K562 treated with DMSO at 1 percent for 48 hours (cell line): ENCODE data around the gene FGF21. TPM values are rescaled to one million over a fixed set of nuclear protein-coding genes. Genes with fewer than 3 reads are reported as not detected.

Experiments used
- total RNA-seq: library from RNA; unstranded; fragments of 300-600 nt; gene quantifications from 2 replicates; pipeline ENCODE4 v1.2.3, GENCODE V29; 2022; ENCODE audit warnings: low replicate concordance; ENCODE audit errors: extremely low read depth

The FGF21 gene, protein sequence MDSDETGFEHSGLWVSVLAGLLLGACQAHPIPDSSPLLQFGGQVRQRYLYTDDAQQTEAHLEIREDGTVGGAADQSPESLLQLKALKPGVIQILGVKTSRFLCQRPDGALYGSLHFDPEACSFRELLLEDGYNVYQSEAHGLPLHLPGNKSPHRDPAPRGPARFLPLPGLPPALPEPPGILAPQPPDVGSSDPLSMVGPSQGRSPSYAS
- total RNA-seq = not detected in 2 replicates

DNA sequence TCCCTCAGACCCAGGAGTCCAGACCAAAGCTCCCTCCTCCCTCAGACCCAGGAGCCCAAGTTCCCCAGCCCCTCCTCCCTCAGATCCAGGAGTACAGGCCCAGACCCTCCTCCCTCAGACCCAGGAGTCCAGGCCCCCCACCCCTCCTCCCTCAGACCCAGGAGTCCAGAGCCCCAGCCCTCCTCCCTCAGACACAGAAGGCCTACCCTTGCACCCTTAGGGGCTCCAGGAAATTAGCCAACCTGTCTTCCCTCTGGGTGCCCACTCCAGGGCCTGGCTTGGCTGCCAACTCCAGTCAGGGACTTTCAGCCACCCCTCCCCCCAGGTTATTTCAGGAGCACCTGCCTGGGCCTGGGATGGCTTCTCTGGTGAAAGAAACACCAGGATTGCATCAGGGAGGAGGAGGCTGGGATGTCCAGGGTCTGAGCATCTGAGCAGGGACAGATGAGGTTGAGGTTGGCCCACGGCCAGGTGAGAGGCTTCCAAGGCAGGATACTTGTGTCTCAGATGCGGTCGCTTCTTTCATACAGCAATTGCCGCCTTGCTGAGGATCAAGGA, at the start of gene FGF21:
Gene FGF21 (plus strand): TSS at position 441 of the 558 bp plus-strand sequence. CDS start 713 bp downstream, outside the sequence.

DNA sequence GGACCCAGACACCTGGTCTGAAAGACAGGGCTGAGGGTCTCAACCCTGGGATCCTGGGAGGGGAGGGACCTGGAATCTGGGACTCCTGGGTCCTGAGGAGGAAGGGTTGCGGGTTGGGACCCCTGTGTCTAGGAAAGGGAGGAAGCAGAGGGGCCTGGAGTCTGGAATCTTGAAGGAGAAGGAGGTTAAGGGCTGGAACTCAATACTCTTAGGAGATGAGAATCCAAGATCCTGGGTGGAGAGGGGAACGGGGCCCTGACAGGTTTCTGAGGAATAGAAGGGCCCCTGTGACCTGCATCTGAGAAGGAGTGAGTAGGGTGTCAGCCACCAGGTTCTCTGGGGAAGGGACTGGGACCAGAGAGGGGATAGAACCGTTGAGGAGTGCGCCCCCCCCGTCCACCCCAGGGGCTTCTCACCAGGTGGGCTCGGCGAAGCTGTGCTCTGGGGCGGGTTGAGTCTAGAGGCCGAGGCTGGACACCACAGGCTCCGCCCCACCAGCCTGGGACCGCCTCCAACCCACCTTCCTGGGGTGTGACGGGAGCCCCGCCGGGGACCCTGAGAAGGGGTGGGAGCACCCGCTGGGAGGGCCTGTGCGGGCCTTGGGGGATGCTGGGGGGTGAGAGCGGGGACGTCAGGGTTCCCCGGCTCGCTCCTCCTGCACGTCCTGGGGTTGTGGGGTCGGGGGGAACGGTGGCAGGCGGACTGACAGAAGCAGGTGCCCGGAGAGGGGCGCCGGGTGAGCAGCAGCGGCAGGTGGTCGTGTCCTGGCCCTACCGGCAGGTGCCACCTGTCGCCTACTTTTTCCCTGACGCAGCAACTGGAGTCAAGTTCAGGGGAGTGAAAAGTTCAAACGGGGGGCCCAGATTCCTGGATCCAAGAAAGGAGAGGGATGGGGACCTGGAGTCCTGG, 35.8 kb upstream of the FGF21 start, which contains the start of gene MAMSTR:
Gene MAMSTR (minus strand): TSS at position 463 of the 909 bp plus-strand sequence. CDS start 694 bp downstream, outside the sequence.

DNA sequence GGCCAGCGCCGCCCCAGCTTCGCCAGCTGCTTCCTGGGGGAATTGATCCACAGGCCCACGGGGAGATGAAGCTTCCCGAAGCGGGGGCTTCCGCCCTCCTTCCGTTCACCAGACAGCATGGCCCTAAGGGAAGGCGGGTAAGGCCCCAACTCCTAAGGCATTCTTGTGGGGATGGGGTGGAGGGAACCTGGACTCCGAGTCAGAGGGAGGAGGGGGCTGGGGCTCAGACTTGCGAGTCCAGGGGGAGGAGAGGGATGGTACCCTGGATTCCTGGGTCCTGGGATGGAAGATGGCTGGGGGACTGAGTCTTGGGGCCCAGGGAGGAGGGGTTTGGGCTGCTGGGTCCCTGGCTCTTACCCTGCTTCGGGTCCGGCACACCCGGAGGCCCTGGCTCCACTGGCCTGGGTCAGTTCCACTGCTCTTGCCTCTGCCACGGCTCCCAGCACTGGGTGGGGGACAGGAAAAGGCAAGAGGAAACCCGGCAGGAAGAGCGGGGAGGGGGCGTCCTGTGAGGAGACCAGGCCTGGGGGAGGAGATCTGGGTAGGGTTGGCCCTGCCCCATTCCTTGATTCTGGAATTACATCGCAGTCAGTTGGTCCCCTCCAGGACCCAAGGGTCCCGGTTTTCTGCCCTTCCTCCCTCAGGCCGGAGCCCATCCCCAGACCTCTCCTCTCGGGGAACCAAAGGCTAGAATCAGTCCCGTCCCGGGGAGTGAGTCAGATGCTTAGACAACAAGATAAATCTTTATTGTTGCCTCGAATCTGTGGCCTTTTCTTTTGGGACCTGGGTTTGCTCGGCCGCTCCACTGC, 15.0 kb upstream of the FGF21 start, which contains the start of gene RASIP1:
Gene RASIP1 (minus strand): TSS at position 447 of the 809 bp plus-strand sequence. CDS start 328 bp downstream, at position 119.

DNA sequence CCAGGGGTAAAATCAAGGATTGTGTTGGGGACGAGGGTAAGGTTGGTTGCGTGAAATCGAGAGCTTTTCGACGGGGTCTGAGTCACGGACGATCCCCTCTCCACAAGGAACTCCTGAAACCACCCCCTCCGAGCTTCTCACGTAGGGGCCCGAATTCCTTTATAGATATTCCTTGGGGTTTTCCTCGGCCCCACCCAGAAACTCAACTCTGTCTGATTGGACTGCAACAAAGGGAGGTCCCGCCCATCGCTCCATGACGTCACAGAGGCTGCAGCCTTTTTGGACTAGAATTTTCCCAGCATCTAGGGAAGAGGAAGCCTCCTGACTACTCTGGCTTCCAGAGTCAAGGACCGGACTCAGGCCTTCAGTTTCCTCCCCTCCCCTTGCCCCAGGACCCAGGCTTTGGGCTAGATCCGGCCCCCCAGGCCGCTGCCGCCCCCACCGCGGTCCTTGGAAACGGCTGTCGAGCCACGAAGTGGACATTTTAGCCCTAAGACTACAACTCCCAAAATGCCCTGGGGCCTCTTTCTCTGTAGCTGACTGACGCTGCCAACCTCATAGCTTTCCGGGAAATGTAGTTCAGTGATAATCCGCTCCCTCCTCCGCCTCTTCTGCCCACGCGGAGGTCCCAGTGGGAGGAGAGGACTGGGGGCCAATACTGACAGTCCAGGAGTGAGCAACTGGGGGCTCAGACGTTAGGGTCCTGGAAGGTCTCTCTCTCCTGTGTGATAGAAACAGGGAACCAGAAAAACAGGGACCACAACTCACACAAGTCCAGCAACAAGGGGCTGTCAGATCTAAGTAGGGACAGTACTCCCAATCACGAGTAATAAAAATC, 8.4 kb upstream of the FGF21 start, which contains the start of gene IZUMO1:
Gene IZUMO1 (minus strand): TSS at position 172 of the 838 bp plus-strand sequence. CDS start 1,050 bp downstream, outside the sequence.

DNA sequence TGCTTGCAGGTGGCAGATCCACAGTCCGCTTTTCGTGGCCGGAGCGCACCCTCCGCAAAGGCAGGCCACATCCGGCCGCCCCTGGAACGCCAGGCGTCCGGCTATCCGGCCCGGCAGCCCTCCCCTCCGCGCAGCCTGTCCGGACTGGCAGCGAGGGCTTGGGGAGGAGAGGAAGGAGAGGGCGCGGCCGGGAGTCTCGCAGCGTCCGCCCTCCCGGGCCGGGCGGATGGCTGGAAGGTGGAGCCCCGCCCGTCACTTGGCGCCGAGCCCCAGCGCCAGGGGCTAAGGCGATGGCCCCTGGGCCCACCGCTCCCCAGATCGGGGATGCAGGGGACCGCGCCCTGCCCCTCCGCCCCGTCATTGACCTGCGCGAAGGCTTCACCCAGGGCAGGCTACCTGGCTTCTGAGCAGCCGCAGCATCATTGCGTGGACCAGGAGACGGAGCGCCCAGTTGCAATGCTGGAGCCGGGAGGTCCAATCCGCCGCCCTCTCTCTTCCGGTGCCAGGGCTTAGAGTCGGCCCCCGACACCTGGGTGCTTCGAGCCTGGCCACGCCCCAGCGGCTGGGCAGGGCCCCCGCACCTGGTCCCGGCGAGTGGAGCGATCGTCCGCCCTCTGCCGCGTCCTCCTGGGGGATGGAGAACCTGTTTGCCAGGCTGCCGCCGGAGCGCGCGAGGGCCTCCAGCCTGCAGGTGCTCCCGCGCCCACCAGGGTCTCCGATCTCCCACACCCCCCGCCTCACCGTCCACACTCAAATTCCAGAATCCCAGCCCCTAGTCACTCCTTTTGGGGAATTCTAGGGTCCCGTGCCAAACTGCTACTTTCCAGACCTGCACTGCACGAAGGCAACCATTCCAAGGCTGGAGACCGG, 2.6 kb upstream of the FGF21 start, which contains the start of gene FUT1:
Gene FUT1 (minus strand): TSS at position 146 of the 870 bp plus-strand sequence. CDS start 1,360 bp downstream, outside the sequence.

Other genes starting within 250 kb of the FGF21 start
- gene LMTK3, start 243.7 kb upstream of the FGF21 start, total RNA-seq = not detected in 2 replicates
- gene SULT2B1, start 203.4 kb upstream of the FGF21 start, total RNA-seq = not detected in 2 replicates
- not detected in 2 replicates for gene SPACA4, start 148.8 kb upstream of the FGF21 start, total RNA-seq
- gene FAM83E, start 140.4 kb upstream of the FGF21 start, total RNA-seq = not detected in 2 replicates
- 1,825 and 4,740 TPM in 2 replicates for gene RPL18, start 136.3 kb upstream of the FGF21 start, total RNA-seq
- not detected in 2 replicates for gene SPHK2, start 136.0 kb upstream of the FGF21 start, total RNA-seq
- not detected in 2 replicates for gene DBP, start 118.1 kb upstream of the FGF21 start, total RNA-seq
- not detected in 2 replicates for gene CA11, start 109.3 kb upstream of the FGF21 start, total RNA-seq
- gene NTN5, start 82.5 kb upstream of the FGF21 start, total RNA-seq = not detected in 2 replicates
- gene FUT2, start 59.6 kb upstream of the FGF21 start, total RNA-seq = not detected in 2 replicates
- gene MAMSTR, start 35.8 kb upstream of the FGF21 start, total RNA-seq = not detected in 2 replicates
- gene RASIP1, start 14.9 kb upstream of the FGF21 start, total RNA-seq = not detected in 2 replicates
- not detected in 2 replicates for gene IZUMO1, start 8.6 kb upstream of the FGF21 start, total RNA-seq
- not detected in 2 replicates for gene FUT1, start 2.9 kb upstream of the FGF21 start, total RNA-seq
- gene BCAT2, start 55.5 kb downstream of the FGF21 start, total RNA-seq = not detected in 2 replicates
- not detected in 2 replicates for gene HSD17B14, start 81.0 kb downstream of the FGF21 start, total RNA-seq
- gene PLEKHA4, start 113.1 kb downstream of the FGF21 start, total RNA-seq = not detected in 2 replicates
- not detected in 2 replicates for gene PPP1R15A, start 116.9 kb downstream of the FGF21 start, total RNA-seq
- gene TULP2, start 143.2 kb downstream of the FGF21 start, total RNA-seq = not detected in 2 replicates
- gene NUCB1, start 144.8 kb downstream of the FGF21 start, total RNA-seq = 924 and 1,522 TPM in 2 replicates
- gene DHDH, start 178.2 kb downstream of the FGF21 start, total RNA-seq = not detected in 2 replicates
- not detected in 2 replicates for gene BAX, start 199.4 kb downstream of the FGF21 start, total RNA-seq
- 5,393 and 6,511 TPM in 2 replicates for gene FTL, start 209.8 kb downstream of the FGF21 start, total RNA-seq
- gene GYS1, start 237.8 kb downstream of the FGF21 start, total RNA-seq = 109 TPM in 1 of 2 replicates, not detected in the other
- gene RUVBL2, start 238.4 kb downstream of the FGF21 start, total RNA-seq = not detected in 2 replicates